Activated CD4-positive, alpha-beta T cell treated with anti-CD3 and anti-CD28 coated beads, Interleukin-2, amount 50 U/mL, for 4 hours (primary cell): ENCODE measurements around the gene ENHO.

Source experiments
- DNase-seq, 2 experiments: peaks; one replicate each; pipeline ENCODE4 v3.0.0-alpha.2; 2020

Gene ENHO

DNA sequence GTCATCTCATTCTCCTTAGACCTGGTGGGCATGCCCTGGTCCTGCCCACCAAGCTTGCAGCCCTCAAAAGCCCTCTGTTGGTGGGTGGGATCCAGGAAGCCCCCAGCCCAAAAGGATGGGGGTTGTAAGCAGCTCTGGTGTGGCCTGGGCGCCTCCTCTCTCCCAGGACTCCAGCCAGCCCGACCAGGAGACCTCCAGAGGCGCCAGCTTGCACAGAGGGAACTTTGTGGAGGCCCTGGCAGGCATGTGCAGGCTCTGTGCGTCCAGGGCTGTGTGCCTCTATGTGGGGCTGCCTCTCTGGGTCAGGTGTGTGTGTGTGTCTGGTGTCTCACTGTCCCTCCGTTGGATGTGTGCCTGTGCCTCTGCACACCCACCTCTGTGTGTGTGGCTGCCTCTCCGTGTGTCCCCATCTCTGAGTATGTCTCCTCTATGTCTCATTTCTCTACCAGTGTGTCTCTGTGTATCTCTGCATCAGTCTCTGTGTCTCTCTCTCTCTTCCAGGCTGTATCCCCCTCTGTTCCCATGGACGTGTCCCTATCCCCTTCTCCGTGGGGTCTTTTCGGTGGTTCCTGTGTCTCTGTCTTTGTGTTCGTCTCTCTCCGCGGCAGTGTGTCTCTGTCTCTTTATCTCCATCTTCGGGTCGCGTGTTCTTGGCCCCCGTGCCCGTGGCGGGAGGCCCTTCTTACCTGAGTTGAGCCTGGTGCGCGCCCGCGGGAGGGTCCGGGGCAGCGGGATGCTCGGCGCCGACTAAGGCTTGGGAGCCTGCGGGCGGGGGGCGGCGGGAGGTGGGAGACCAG lies 501 bp downstream of the ENHO start:
- no peak for DNase-seq

- no peak for DNase-seq
These were observed 1.3 kb downstream of the ENHO start for GRCh38 chr9:34521406-34522045.

DNA sequence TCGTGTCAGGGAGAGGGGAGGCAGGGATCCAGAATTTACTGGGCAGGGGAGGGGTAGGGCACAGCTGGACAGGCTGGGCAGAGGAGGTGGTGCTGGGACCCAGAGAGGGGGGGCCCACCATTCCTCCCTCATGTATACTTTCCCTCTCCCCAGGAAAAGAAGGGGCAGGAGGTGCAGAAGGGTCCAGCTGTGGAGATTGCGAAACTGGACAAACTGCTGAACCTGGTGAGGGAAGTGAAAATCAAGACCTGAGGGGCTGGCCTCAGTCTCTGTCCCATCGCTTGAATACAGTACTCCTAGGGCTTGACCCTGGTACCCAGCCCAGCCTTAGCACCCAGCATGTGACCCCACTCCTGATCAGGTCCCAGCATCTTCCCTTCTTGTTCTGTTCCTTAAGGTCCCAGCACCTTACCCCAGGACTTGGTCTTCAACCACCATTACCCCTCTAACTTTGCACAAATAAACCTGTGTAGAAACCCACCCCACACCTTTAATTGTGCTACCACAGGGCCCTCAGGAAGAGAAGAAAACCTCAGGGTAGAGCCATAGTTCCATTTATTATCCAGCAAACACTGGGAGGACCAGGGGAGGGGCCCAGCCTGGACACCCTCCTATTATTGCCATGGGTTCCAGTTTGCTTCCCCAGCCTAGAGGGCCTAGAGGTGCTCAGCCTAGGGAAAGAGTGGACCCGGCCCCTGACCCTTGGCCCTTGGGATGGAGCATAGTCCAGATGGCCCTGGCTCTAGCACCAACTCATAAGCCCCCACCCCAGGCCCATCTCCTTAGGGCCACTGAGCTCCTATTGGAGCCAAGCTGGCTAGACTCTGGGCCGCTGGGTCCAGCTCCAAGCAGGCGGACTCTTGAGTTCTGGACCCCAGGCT lies 2.0 kb downstream of the ENHO start:
- DNase-seq: no peak

DNA sequence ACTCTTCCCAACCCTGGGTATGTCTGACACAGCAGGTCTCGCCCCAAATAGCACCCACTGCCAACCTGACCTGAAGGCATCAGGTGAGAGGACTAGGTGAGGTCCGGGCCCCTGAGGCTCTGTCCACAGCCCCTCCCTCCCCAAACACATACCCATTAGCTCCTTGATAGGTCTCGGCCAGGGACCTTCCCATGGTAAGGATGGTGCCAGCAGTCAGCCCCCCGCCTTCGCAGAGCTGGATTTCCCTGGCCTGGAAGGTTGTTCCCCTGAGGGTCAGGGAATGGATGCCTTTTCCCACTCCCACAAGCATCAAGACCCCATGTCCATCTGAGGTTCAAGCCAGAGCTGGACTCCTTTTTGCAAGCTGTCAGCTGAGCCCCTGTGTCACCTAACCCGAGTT lies 2.7 kb downstream of the ENHO start:
- DNase-seq: no peak

GRCh38 chr9:34519321-34520020 lies 3.3 kb downstream of the ENHO start:
- DNase-seq: no peak

GRCh38 chr9:34518896-34519295 lies 3.9 kb downstream of the ENHO start:
- DNase-seq: no peak

DNA sequence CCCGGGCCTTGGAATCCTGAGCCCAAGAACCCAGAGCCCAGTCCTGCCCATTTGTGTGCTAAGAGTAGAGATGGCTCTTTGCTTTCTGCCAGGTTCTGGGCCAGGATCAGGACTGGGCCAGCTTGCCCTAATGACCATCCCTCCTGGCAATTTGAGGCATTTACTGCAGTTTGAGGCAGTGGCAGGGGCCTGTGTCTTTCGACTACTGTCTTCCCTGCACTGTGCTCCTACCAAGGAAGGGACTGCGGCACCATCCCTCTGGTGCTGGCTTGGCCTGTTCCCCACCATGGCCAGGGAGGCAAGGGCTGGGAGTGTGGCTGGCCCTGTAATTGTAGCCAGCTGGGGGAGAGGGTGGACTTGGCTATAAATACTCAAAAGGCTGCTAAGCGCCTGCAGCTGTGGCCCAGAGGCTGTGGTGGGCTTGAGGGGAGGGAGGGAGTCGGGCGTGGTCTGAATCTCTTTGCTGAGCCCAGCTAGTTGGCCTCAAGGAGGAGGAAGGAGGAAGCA lies 4.6 kb downstream of the ENHO start:
- no peak for DNase-seq

DNA sequence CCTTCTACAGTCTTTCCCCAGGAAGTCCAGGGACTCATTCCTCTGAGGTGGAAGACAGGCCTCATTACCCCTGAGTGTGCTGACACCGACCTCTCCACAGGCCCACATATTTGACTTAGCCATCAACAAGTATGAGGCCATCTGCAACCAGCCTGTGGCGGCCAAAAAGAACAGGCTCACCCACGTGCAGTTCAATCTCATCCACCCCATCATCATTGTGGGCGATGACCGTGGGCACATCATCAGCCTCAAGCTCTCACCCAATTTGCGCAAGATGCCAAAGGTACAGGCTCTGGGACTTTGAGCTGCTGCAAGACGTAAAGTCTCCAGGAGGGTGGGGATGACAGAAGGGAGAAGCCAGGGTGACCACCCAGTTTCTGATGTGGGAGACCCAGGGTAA lies 5.6 kb downstream of the ENHO start:
- no peak for DNase-seq

GRCh38 chr9:34515959-34516358 lies 6.8 kb downstream of the ENHO start:
- no peak for DNase-seq

DNA sequence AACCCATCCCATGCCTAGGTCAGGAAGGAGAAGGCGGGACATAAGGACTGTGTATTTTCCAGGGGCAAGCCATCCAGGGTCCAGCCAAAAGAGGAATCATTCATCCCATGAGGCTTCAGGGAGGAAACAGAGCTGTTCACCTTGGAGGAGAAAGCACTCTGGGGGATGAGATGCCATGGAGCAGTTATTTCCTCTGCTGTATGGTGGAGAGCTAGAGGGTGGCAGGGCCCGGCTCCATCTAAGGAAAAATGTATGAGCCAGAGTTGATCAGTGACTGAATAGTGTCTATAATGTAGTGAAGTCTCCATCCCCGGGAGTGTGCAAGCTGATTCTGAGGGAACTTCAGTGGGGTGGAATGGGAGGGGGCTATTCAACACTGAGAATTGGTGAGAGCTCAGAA lies 8.0 kb downstream of the ENHO start:
- DNase-seq: no peak

DNA sequence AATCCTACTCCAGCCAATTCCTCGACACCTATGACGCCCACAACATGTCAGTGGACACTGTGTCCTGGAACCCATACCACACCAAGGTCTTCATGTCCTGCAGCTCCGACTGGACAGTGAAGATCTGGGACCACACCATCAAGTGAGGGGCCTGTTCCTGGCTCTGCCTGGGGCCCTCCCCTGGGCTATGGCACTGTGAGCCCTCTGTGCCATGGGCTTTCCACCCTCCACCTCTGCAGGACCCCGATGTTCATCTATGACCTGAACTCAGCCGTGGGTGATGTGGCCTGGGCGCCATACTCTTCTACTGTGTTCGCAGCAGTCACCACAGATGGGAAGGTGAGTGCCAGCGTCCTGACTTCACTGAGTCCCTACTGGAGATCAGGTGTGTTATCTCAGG lies 8.4 kb downstream of the ENHO start:
- DNase-seq: no peak

DNA sequence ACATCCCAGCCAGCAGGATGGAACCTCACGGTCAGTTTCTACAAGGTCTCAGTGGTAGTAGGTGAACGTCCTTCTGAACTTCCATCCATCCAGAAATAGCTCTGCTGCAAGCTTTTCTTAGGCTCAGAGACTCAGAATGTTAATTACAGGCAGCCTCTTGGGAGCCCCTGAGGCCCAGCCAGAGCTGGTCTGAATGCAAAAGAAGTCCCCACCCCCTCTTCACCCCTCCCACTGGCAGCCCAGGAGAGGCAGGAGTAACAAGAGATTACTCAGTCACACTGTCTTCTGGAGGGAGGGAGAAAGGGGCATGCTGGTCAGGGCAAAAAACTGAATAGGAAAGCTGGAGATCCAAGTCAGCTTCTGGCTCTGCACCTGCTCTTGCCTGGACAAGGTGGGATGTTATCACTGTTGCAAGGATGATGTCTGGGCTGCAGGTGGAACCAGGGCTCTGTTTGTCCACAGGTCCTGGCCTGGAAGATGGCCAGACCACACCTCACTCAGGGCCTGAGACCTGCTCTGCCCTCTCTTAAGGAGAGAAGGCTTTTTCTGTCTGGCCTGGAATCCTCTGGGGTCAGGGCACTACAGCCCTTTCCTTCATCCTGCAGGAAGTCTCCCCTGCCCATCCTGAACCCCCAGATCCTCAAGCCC lies 9.1 kb downstream of the ENHO start:
- DNase-seq: no peak

- no peak for DNase-seq
These were observed 10.4 kb downstream of the ENHO start for GRCh38 chr9:34512131-34513078.

DNA sequence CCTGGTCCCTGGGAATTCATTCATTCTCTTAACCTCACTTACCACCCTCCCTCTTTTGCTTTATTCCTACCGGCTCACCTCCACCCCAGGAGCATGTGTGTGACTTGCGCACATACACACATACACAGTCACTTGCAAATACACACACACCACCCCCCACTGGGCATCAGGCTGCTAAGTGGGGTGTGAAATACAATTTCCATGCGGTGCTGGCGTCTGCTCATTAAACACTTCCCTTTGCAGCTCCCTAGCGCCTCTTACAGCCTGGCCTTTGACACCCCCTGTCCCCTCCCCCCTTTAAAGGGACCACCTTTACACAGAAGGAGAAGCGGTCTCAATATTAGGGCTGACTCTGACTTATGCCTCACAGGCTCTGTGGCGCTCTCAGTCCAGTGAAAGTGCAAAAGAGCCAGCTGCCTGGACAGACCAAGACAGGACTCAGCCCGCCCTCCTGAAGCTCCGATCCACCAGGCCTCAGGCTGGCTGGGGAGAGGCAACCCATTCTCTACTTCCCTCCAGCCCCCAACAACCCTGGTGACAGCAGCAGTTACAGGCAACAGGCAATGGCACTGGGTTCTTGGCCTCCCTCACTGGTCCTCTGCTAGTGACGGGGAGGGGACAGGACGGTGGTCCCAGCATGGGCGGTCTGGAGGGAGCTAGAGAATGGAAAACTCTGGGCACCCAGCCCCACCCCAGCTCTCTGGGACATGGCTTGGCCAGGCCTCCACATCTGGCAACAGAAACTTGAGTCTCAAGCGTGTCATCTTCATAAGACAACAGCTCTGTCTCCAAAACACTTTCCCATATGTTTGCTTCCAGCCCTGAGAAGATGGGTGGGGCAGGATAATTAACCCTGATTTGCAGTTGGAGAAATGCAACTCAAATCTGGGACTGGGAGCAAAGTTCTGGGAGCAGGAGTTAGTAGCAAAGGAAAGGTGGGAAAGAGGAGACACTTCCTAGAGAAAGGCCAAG lies 12.0 kb downstream of the ENHO start:
- DNase-seq: no peak

DNA sequence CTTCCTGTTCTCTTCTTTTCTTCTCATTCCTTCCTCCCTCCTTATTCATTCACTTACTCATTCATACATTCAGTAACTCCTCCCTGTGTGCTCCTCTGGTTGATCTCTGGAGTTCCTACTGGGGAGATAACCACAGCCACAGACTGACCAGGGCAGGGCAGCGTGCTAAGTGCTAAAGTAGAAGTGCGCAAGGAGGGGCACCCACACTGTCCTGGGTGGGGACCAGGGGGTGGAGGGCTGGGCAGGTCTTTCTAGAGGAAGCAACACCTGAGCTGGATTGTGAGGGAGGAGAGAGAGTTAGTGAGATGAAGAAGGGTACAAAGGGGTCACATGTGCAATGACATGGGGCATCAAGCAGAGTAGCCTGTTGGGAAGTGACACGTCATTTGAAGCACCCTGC lies 13.8 kb downstream of the ENHO start:
- no peak for DNase-seq

DNA sequence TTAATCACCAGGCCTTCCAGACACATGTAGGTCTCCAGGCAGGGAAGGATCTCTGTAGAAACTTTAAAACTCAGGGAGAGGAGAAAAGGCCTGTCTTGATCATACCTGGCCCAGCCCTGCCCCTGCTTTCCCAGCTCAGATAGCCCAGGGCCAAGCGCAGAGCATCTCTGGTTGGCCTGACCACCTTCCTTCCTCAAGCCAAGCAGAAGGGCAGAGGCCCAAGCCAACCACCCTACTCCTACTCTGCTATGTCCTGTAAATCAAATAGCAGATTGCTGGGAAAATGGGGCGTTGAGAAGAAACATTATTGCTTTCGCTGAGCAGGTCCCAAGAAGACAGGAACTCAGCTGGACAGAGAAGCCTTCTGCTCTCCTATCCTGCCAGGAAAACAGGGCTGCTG lies 14.3 kb downstream of the ENHO start:
- no peak for DNase-seq

- DNase-seq: no peak
These were observed 14.8 kb downstream of the ENHO start for GRCh38 chr9:34507966-34508365.

DNA sequence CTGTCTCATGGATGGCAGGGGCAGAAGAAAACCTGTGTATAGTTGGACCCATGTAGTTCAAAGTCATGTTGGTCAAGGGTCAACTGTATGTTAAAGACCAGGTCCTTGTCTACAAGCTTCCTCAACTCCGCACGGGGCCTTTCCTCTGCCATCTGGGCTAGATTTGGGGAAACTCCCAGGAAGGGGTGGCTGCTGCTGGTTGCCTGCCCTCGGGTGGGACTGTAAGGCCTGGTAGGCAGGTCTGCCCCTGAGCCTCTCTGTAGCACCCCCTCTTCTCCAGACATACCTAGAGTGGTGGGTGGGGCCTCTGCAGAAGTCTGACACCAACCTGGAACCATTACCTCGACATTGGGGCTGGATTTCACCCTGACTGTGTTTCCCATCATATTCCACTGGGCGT lies 15.2 kb downstream of the ENHO start:
- DNase-seq: no peak

GRCh38 chr9:34506623-34507022 lies 16.2 kb downstream of the ENHO start:
- DNase-seq: no peak
